DOHH2 (cell line): ENCODE data around the gene PRKCQ.
"Not testable (repeated sequence)": the region's sequence is repeated elsewhere in the genome, so short reads cannot be mapped to it uniquely, and the experiment has no call there.

ENCODE experiments used
- H3F3A ChIP-seq: fragments of 200-600 bp; sonication (generic), shearing (Covaris generic); 2 replicates; pipeline ENCODE4 v1.6.0; 2016; ENCODE audit warnings: antibody characterized with exemption, mild to moderate bottlenecking; ENCODE audit not compliant: control insufficient read depth, insufficient read depth
- H3K27ac ChIP-seq: fragments of 200-600 bp; sonication (generic); 2 replicates; pipeline ENCODE4 v1.5.1; 2014; ENCODE audit warnings: low read depth, mild to moderate bottlenecking, low read length, moderate library complexity
- H3K27me3 ChIP-seq: fragments of 200-600 bp; sonication (generic); 2 replicates; pipeline ENCODE4 v1.6.1; 2014; ENCODE audit warnings: mild to moderate bottlenecking, low read length, mixed read lengths; ENCODE audit not compliant: control insufficient read depth
- H3K36me3 ChIP-seq: fragments of 200-600 bp; sonication (generic); 2 replicates; pipeline ENCODE4 v1.6.1; 2014; ENCODE audit warnings: mild to moderate bottlenecking, low read length, moderate library complexity, mixed read lengths; ENCODE audit not compliant: control insufficient read depth
- H3K4me1 ChIP-seq: fragments of 200-600 bp; sonication (generic); 2 replicates; pipeline ENCODE4 v1.6.1; 2014; ENCODE audit warnings: mild to moderate bottlenecking, low read length, mixed read lengths; ENCODE audit not compliant: control insufficient read depth
- H3K4me2 ChIP-seq: fragments of 200-600 bp; sonication (generic); 2 replicates; pipeline ENCODE4 v1.6.0; 2014; ENCODE audit warnings: mild to moderate bottlenecking, low read length, moderate library complexity
- H3K4me3 ChIP-seq: fragments of 200-600 bp; sonication (generic); 2 replicates; pipeline ENCODE4 v1.5.1; 2014; ENCODE audit warnings: mild to moderate bottlenecking, low read length, mixed read lengths
- H3K79me2 ChIP-seq: fragments of 200-600 bp; sonication (generic); 2 replicates; pipeline ENCODE4 v1.6.1; 2014; ENCODE audit warnings: mild to moderate bottlenecking, low read length, mixed read lengths; ENCODE audit not compliant: control insufficient read depth
- H3K9me2 ChIP-seq: fragments of 200-600 bp; sonication (generic); replicated peaks from 2 replicates; pipeline ENCODE4 v1.6.1; 2014; ENCODE audit warnings: mild to moderate bottlenecking, low read length, mixed read lengths; ENCODE audit not compliant: control insufficient read depth
- H3K9me3 ChIP-seq: fragments of 200-600 bp; sonication (generic); 2 replicates; pipeline ENCODE4 v1.6.1; 2014; ENCODE audit warnings: antibody characterized with exemption, low read length, mixed read lengths; ENCODE audit not compliant: control insufficient read depth, insufficient read depth
- H4K20me1 ChIP-seq: fragments of 200-600 bp; sonication (generic); 2 replicates; pipeline ENCODE4 v1.6.0; 2014; ENCODE audit warnings: low read depth, mild to moderate bottlenecking, antibody characterized with exemption, low read length, moderate library complexity; ENCODE audit not compliant: control insufficient read depth, insufficient read depth
- EZH2phosphoT487 ChIP-seq: fragments of 200-600 bp; sonication (generic); IDR thresholded peaks from 2 replicates; pipeline ENCODE4 v1.6.1; 2017; ENCODE audit warnings: borderline replicate concordance, mild to moderate bottlenecking, antibody characterized with exemption, low read length, moderate library complexity, mixed read lengths
- TF ChIP-seq, protein P1 (sequence below): fragments of 200-600 bp; sonication (generic); IDR thresholded peaks from one replicate; pipeline ENCODE4 v1.5.1; 2014; ENCODE audit warnings: antibody characterized with exemption, mild to moderate bottlenecking, low read depth, low read length; ENCODE audit not compliant: poor library complexity, severe bottlenecking

PRKCQ gene

DNA sequence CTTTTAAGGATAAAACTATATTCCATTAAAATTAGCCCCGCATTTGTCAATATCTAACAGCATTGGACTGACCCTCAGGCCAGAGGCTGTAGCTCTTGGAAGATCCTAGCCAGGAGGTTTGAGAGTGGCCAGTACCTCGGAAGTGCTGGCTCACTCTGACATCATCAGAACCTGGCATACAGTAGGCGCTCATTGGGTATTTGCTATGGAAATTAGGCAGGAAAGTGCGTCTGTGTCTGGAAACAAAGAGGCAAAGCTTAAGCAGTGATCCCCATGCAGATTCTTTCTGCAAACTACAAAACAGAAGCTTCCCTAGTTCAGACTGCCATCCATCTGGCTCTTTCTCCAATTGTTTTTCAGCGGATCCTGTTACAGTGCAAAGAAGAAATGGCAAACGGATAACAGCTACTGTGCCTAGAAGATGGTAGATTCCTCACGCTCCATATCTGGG is 1.7 kb upstream of the PRKCQ start:
- Histone ChIP-seq H3K4me1 (0 out of 2 replicates have a peak, but pooled peaks cover 3% of the 10 kb centered on the region), H3F3A (no peaks in the 10 kb centered on the region), H3K27me3 (peaks cover 36% of the 10 kb centered on the region), H3K9me3 (no peaks in the 10 kb centered on the region), H4K20me1 (no peaks in the 10 kb centered on the region), H3K36me3 (no peaks in the 10 kb centered on the region), H3K4me2 (peak overlapping the region; percentile 79), H3K9me2 (no peaks in the 10 kb centered on the region), H3K27ac (no peak overlapping the region), H3K79me2 (no peaks in the 10 kb centered on the region), H3K4me3 (no peak overlapping the region)
- TF ChIP-seq, protein P1, sequence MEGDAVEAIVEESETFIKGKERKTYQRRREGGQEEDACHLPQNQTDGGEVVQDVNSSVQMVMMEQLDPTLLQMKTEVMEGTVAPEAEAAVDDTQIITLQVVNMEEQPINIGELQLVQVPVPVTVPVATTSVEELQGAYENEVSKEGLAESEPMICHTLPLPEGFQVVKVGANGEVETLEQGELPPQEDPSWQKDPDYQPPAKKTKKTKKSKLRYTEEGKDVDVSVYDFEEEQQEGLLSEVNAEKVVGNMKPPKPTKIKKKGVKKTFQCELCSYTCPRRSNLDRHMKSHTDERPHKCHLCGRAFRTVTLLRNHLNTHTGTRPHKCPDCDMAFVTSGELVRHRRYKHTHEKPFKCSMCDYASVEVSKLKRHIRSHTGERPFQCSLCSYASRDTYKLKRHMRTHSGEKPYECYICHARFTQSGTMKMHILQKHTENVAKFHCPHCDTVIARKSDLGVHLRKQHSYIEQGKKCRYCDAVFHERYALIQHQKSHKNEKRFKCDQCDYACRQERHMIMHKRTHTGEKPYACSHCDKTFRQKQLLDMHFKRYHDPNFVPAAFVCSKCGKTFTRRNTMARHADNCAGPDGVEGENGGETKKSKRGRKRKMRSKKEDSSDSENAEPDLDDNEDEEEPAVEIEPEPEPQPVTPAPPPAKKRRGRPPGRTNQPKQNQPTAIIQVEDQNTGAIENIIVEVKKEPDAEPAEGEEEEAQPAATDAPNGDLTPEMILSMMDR = no peak
- TF ChIP-seq EZH2phosphoT487 = no peak

DNA sequence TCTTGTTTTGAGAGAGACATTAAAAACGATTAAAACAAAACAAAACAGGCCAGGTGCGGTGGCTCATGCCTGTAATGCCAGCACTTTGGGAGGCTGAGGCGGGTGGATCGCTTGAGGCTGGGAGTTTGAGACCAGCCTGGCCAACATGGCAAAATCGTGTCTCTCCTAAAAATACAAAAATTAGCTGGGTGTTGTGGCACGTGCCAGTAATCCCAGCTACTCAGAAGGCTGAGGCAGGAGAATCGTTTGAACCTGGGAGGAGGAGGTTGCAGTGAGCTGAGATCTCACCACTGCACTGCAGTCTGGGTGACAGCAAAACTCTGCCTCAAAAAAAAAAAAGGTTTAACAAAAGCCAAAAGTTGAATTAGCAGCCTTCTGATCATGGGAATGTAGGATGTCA is 1.1 kb upstream of the PRKCQ start:
- H3K9me2 ChIP-seq, H3K36me3 ChIP-seq, H3K79me2 ChIP-seq, H4K20me1 ChIP-seq, H3K27ac ChIP-seq, H3K4me1 ChIP-seq, H3F3A ChIP-seq, H3K9me3 ChIP-seq: not testable (repeated sequence)
- Histone ChIP-seq H3K4me2 (peak overlapping the region; percentile 79), H3K4me3 (peak overlapping the region; percentile 78), H3K27me3 (peaks cover 40% of the 10 kb centered on the region)

DNA sequence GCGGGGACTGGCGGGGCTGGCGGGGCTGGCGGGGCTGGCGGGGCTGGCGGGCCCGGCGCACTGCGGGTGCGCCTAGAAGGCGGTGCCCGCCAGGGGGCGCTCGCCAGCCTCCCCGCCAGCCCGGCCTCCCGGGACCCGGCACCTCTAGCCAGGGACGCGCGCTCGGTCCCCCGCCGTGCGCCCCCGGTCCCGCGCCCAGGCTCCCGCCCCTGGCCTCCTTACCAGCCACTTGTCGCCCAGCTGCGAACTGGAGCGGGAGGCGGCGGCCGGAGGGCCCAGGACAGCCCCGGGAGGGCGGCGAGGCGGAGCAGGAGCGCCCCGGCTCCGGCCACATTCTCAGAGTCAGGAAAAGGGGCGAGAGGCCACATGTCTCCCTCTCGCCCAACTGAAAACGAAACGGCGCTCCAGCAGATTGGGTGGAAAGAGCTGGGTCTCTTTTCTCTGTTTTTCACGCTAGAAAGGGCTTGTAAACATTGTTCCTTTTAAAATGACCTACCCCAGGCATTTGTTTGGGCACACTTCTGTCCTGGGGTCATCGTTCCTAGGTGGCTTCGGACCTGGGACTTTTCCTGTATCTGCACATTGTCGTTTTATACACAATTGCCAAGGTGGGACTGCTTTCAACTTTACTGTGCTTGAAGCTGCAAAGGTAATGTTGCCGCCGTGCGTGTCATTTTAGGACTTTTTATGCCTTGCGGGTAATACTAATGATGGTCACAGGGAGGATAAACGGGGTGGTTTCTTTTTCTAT is 378 bp upstream of the PRKCQ start:
- H3K4me2 ChIP-seq = peak overlapping the region; percentile 79
- H4K20me1 ChIP-seq = no peaks in the 10 kb centered on the region
- no peaks in the 10 kb centered on the region for H3K9me3 ChIP-seq
- 0 out of 2 replicates have a peak, but pooled peaks cover 3% of the 10 kb centered on the region for H3K4me1 ChIP-seq
- H3K9me2 ChIP-seq = no peaks in the 10 kb centered on the region
- peaks cover 44% of the 10 kb centered on the region for H3K27me3 ChIP-seq
- no peaks in the 10 kb centered on the region for H3F3A ChIP-seq
- no peaks in the 10 kb centered on the region for H3K79me2 ChIP-seq
- TF ChIP-seq EZH2phosphoT487 = no peak
- TF ChIP-seq, protein P1 = peak; percentile 29
- no peaks in the 10 kb centered on the region for H3K36me3 ChIP-seq
- H3K4me3 ChIP-seq = peak overlapping the region; percentile 78
- no peak overlapping the region for H3K27ac ChIP-seq

DNA sequence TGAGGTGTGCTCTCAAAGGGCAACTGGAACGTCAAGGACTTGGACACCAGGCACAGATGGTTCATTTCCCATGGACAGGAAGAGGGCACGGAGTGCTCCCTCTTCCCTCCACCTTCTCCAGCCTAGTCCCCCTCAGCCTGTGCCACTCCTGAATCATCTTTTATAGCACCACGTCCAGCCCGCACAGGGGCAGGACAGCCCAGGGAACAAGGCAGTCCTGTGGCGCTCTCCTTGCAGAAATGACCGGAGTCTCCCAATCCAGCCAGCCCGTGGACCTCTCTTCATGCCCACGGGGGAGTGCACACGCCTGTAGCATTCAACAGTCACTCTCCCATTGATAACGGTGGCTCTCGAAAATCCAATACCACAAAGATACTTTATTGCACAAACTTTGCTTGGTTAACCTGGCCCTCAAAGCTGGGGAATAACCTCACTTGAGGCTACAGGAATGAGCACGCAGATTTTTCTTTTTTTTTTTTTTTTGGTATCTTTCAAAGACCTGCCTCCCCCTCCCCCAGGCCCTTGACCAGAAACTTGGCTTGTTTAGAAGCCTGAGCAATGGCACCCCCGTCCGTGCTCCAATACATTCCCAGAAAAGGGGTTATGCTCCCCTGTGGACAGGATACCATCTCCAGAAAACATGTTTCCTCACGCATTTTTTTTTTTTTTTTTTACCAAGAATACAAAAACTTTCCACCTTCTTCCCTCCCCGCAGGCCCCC is 733 bp downstream of the PRKCQ start:
- TF ChIP-seq, protein P1 = no peak
- no peak for TF ChIP-seq EZH2phosphoT487
- H3K27ac ChIP-seq = no peak overlapping the region

More for the DNA sequence above, 733 bp downstream of the PRKCQ start:
- H3K79me2 ChIP-seq = no peaks in the 10 kb centered on the region
- no peaks in the 10 kb centered on the region for H3K9me3 ChIP-seq
- H3K36me3 ChIP-seq = no peaks in the 10 kb centered on the region
- H3K4me1 ChIP-seq = 0 out of 2 replicates have a peak, but pooled peaks cover 3% of the 10 kb centered on the region
- H4K20me1 ChIP-seq = no peaks in the 10 kb centered on the region
- H3K4me3 ChIP-seq = peak overlapping the region; percentile 67
- H3K9me2 ChIP-seq = no peaks in the 10 kb centered on the region
- no peaks in the 10 kb centered on the region for H3F3A ChIP-seq
- H3K4me2 ChIP-seq = peak overlapping the region; percentile 56
- H3K27me3 ChIP-seq = peaks cover 52% of the 10 kb centered on the region
